GM12878 (cell line): Measurements from ENCODE around the gene APBA1.

ENCODE experiments used
- BHLHE40 ChIP-seq, 2 experiments: fragments of 450-650 bp in 1 of 2; IDR thresholded peaks; 2 replicates each; pipeline ENCODE4 v1.6.1; 2011 to 2017; ENCODE audit warnings: low read depth in 2 of 2, borderline replicate concordance in 1 of 2, improper control_type of control experiment in 1 of 2, low read length in 1 of 2, mild to moderate bottlenecking in 1 of 2
- EP300 ChIP-seq, 2 experiments: fragments of 150-350 bp in 1 of 2; IDR thresholded peaks; 2 replicates each; pipeline ENCODE4 v1.6.1; 2011 to 2012; ENCODE audit warnings: low read depth in 2 of 2, low read length in 2 of 2, borderline replicate concordance in 1 of 2, improper control_type of control experiment in 1 of 2, inconsistent platforms in 1 of 2; ENCODE audit not compliant: control insufficient read depth in 1 of 2
- JUNB ChIP-seq: IDR thresholded peaks from 2 replicates; pipeline ENCODE4 v1.6.1; 2016; ENCODE audit warnings: antibody characterized with exemption, mild to moderate bottlenecking
- MYC ChIP-seq: IDR thresholded peaks from 2 replicates; pipeline ENCODE4 v1.6.1; 2011; ENCODE audit warnings: mild to moderate bottlenecking, low read length, moderate library complexity, inconsistent platforms; ENCODE audit not compliant: insufficient read depth, insufficient replicate concordance, insufficient read length, severe bottlenecking
- POLR2A ChIP-seq: IDR thresholded peaks from 2 replicates; pipeline ENCODE4 v1.6.1; 2011; ENCODE audit warnings: low read depth, mild to moderate bottlenecking, low read length
- REST ChIP-seq: IDR thresholded peaks from 2 replicates; pipeline ENCODE4 v1.6.1; 2012; ENCODE audit warnings: mild to moderate bottlenecking, low read depth, low read length
- RFX5 ChIP-seq: IDR thresholded peaks from 2 replicates; pipeline ENCODE4 v1.6.1; 2011; ENCODE audit warnings: low read depth, low read length, improper control_type of control experiment
- SP1 ChIP-seq: IDR thresholded peaks from one replicate; pipeline ENCODE4 v1.6.1; 2011; ENCODE audit warnings: low read depth, low read length
- YY1 ChIP-seq: IDR thresholded peaks from 2 replicates; pipeline ENCODE4 v1.6.1; 2011; ENCODE audit warnings: low read depth, mild to moderate bottlenecking, low read length
- ZNF622 ChIP-seq: fragments of 450-650 bp; IDR thresholded peaks from 2 replicates; pipeline ENCODE4 v1.6.1; 2017; ENCODE audit warnings: mild to moderate bottlenecking, inconsistent platforms
- TF ChIP-seq, protein P1 (sequence below): IDR thresholded peaks from 2 replicates; pipeline ENCODE4 v1.6.1; 2011; ENCODE audit warnings: low read depth, mild to moderate bottlenecking, low read length, moderate library complexity, borderline replicate concordance; ENCODE audit errors: extremely low read depth
- TF ChIP-seq, protein P2 (sequence below), 3 experiments: IDR thresholded peaks in 2 of 3; conservative IDR thresholded peaks in 1 of 3; 2 replicates each; pipeline ENCODE4 v1.5.1; 2011; ENCODE audit warnings: low read depth in 3 of 3, low read length in 3 of 3, mild to moderate bottlenecking in 3 of 3, control low read depth in 2 of 3, moderate library complexity in 2 of 3, inconsistent platforms in 1 of 3, mixed read lengths in 1 of 3; ENCODE audit not compliant: control insufficient read depth in 2 of 3, insufficient read depth in 1 of 3; ENCODE audit errors: extremely low read depth in 1 of 3
- TF ChIP-seq, protein P3 (sequence below): fragments of 450-650 bp; IDR thresholded peaks from 2 replicates; pipeline ENCODE4 v1.6.1; 2017; ENCODE audit warnings: antibody characterized with exemption, mild to moderate bottlenecking, moderate library complexity

- TF ChIP-seq RFX5: no peak
- no peak for TF ChIP-seq YY1
- TF ChIP-seq ZNF622: no peak
- TF ChIP-seq, protein P1, sequence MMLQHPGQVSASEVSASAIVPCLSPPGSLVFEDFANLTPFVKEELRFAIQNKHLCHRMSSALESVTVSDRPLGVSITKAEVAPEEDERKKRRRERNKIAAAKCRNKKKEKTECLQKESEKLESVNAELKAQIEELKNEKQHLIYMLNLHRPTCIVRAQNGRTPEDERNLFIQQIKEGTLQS: no peak
- TF ChIP-seq EP300 (IDR thresholded peaks at IDR 0.05; ENCODE audit: borderline replicate concordance in 1 of 2, control insufficient read depth in 1 of 2, low read depth in 2 of 2, low read length in 2 of 2): no peak
- TF ChIP-seq, protein P2, sequence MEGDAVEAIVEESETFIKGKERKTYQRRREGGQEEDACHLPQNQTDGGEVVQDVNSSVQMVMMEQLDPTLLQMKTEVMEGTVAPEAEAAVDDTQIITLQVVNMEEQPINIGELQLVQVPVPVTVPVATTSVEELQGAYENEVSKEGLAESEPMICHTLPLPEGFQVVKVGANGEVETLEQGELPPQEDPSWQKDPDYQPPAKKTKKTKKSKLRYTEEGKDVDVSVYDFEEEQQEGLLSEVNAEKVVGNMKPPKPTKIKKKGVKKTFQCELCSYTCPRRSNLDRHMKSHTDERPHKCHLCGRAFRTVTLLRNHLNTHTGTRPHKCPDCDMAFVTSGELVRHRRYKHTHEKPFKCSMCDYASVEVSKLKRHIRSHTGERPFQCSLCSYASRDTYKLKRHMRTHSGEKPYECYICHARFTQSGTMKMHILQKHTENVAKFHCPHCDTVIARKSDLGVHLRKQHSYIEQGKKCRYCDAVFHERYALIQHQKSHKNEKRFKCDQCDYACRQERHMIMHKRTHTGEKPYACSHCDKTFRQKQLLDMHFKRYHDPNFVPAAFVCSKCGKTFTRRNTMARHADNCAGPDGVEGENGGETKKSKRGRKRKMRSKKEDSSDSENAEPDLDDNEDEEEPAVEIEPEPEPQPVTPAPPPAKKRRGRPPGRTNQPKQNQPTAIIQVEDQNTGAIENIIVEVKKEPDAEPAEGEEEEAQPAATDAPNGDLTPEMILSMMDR (IDR thresholded peaks at IDR 0.05 in 2 of 3, conservative IDR thresholded peaks at IDR 0.05 in 1 of 3; ENCODE audit: control insufficient read depth in 2 of 3, extremely low read depth in 1 of 3, insufficient read depth in 1 of 3, low read depth in 3 of 3, low read length in 3 of 3): no peak
- TF ChIP-seq REST: no peak
- TF ChIP-seq, protein P3, sequence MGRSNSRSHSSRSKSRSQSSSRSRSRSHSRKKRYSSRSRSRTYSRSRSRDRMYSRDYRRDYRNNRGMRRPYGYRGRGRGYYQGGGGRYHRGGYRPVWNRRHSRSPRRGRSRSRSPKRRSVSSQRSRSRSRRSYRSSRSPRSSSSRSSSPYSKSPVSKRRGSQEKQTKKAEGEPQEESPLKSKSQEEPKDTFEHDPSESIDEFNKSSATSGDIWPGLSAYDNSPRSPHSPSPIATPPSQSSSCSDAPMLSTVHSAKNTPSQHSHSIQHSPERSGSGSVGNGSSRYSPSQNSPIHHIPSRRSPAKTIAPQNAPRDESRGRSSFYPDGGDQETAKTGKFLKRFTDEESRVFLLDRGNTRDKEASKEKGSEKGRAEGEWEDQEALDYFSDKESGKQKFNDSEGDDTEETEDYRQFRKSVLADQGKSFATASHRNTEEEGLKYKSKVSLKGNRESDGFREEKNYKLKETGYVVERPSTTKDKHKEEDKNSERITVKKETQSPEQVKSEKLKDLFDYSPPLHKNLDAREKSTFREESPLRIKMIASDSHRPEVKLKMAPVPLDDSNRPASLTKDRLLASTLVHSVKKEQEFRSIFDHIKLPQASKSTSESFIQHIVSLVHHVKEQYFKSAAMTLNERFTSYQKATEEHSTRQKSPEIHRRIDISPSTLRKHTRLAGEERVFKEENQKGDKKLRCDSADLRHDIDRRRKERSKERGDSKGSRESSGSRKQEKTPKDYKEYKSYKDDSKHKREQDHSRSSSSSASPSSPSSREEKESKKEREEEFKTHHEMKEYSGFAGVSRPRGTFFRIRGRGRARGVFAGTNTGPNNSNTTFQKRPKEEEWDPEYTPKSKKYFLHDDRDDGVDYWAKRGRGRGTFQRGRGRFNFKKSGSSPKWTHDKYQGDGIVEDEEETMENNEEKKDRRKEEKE: no peak
- no peak for TF ChIP-seq POLR2A
- no peak for TF ChIP-seq BHLHE40 (IDR thresholded peaks at IDR 0.05; ENCODE audit: borderline replicate concordance in 1 of 2, low read depth in 2 of 2, low read length in 1 of 2)
- no peak for TF ChIP-seq JUNB
- TF ChIP-seq MYC: no peak
- TF ChIP-seq SP1: no peak
Observed at GRCh38 chr9:69602773-69603172, 69.4 kb downstream of the APBA1 start.
